ENCODE measurements around the gene ABI1. TPM values are rescaled to one million over a fixed set of nuclear protein-coding genes. Genes with fewer than 3 reads are reported as not detected.

ABI1 gene
- total RNA-seq, 1 experiment from 2014 or later, result 50.8 TPM

DNA sequence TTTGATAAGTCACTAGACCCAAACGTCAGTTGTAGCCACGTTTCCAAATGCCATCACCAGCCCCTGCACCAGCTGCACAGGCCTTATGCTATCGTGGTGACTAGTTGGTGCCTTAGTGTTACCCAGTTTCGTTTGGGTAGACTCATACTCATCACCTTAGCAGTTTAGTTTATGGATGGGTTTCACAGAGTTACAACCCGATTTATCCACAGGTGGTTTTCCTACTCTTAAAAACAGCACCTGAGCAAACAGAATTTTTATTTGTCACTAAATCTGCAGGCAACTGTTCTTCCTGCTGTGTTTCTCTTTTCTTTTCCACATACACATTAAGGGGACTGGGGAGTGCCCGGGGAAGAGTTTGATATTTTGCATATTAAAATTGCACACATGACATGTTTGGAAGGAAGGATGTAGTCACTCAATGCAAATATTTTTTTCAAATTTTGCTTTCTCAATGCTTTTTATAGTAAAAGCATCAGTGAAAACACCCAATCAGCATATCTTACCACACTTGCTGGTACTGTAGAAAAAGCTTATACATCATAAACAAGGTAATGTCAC is 121.6 kb downstream of the ABI1 start:
- POLR2A ChIA-PET (ENCODE audit: unreplicated experiment), result no interaction called here

DNA sequence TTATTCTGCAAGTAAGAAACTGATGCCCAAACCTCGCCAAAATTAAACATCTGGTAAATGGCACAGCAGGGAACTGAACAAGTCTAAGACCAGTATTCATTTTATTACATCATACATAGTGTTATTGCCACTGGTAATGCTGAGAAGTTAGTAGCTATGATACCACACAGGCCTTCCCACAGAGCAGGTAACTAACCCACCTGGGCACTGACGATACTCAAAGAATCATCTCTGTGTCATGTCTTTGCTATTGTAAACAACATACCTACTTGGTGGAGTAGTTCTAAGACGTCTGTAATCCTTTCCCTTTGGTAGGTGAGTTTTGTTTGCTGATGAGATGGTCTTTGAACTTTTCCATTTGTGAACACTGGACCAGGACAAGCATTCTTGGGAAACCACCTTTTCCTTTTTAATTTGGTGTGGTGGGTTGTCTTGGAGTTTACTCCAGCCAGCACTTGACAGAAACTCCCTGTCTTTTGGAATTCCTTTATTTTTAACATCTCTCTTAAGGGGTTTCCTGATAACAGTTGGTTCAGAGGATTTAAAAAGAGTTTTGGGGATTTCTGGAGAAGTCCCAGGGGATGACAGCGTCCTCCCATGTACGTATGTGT is 122.4 kb downstream of the ABI1 start:
- H3K9me3 ChIP-seq (ENCODE audit: insufficient read depth, low read depth), result no peaks in the 10 kb centered on the region
- H3K79me2 ChIP-seq (ENCODE audit: low read depth), result no peaks in the 10 kb centered on the region
- H3K9me2 ChIP-seq (ENCODE audit: insufficient read depth), result no peaks in the 10 kb centered on the region
- ChIA-PET POLR2A (ENCODE audit: unreplicated experiment) (no interaction called here), CTCF (no interaction called here)
- no peak overlapping the region for H3K4me3 ChIP-seq
- BruUV-seq (replicated peaks), result no TSS peak
- no peak for DNase-seq
- no peak for TF ChIP-seq EZH2 (IDR thresholded peaks at IDR 0.05; ENCODE audit: low read depth)
- TF ChIP-seq, protein P1, sequence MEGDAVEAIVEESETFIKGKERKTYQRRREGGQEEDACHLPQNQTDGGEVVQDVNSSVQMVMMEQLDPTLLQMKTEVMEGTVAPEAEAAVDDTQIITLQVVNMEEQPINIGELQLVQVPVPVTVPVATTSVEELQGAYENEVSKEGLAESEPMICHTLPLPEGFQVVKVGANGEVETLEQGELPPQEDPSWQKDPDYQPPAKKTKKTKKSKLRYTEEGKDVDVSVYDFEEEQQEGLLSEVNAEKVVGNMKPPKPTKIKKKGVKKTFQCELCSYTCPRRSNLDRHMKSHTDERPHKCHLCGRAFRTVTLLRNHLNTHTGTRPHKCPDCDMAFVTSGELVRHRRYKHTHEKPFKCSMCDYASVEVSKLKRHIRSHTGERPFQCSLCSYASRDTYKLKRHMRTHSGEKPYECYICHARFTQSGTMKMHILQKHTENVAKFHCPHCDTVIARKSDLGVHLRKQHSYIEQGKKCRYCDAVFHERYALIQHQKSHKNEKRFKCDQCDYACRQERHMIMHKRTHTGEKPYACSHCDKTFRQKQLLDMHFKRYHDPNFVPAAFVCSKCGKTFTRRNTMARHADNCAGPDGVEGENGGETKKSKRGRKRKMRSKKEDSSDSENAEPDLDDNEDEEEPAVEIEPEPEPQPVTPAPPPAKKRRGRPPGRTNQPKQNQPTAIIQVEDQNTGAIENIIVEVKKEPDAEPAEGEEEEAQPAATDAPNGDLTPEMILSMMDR (conservative IDR thresholded peaks at IDR 0.05), result no peak
- no peaks in the 10 kb centered on the region for H3F3A ChIP-seq (ENCODE audit: insufficient read depth, low read depth)
- no peaks in the 10 kb centered on the region for H3K36me3 ChIP-seq (ENCODE audit: low read depth)
- H3K4me1 ChIP-seq (replicated peaks; ENCODE audit: insufficient read depth), result no peaks in the 10 kb centered on the region
- no peak overlapping the region for H3K4me2 ChIP-seq
- H3K27ac ChIP-seq, result no peak overlapping the region
- no peak overlapping the region for H2AFZ ChIP-seq
- H4K20me1 ChIP-seq (ENCODE audit: insufficient read depth), result no peaks in the 10 kb centered on the region
- no peaks in the 10 kb centered on the region for H3K27me3 ChIP-seq (ENCODE audit: insufficient read depth, low read depth)
- intact Hi-C loops (cut with micrococcal nuclease; ENCODE audit: unreplicated experiment), result no loop called here

More for the DNA sequence above, 121.6 kb downstream of the ABI1 start:
- Histone ChIP-seq H3K4me2 (no peak overlapping the region), H4K20me1 (ENCODE audit: insufficient read depth) (no peaks in the 10 kb centered on the region), H3K4me3 (no peak overlapping the region), H3F3A (ENCODE audit: insufficient read depth, low read depth) (no peaks in the 10 kb centered on the region), H3K79me2 (ENCODE audit: low read depth) (no peaks in the 10 kb centered on the region), H3K9me2 (ENCODE audit: insufficient read depth) (no peaks in the 10 kb centered on the region), H3K4me1 (replicated peaks; ENCODE audit: insufficient read depth) (no peaks in the 10 kb centered on the region), H2AFZ (no peak overlapping the region), H3K27ac (no peak overlapping the region), H3K9me3 (ENCODE audit: insufficient read depth, low read depth) (no peaks in the 10 kb centered on the region), H3K36me3 (ENCODE audit: low read depth) (no peaks in the 10 kb centered on the region), H3K27me3 (ENCODE audit: insufficient read depth, low read depth) (no peaks in the 10 kb centered on the region)
- no TSS peak for BruUV-seq (replicated peaks)
- intact Hi-C loops (cut with micrococcal nuclease; ENCODE audit: unreplicated experiment), result no loop called here
- TF ChIP-seq, protein P1 (conservative IDR thresholded peaks at IDR 0.05), result no peak
- no peak for TF ChIP-seq EZH2 (IDR thresholded peaks at IDR 0.05; ENCODE audit: low read depth)
- no peak for DNase-seq
- CTCF ChIA-PET, result no interaction called here

DNA sequence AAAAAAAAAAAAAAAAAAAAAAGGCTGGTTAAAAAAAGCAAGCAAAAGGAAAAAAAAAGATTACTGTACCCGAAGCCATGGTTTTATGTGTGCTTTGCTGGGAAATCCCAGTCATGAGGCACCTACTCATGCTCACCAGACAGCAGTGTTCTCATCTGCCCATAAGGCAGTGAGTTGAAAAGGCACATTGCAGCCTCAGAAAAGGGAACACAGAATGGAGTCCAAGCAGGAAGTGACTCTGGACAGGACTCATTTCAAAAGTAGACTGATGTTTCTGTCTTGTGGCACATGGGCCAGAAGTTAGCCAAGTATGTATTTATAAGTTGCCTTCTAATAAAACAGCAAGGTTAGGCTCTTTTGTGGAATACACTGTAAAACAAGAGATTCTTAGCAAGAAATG is 123.0 kb downstream of the ABI1 start:
- Histone ChIP-seq H3K27ac (no peak overlapping the region), H2AFZ (no peak overlapping the region), H3K79me2 (ENCODE audit: low read depth) (no peaks in the 10 kb centered on the region), H3K4me1 (replicated peaks; ENCODE audit: insufficient read depth) (no peaks in the 10 kb centered on the region), H3K27me3 (ENCODE audit: insufficient read depth, low read depth) (no peaks in the 10 kb centered on the region), H3K4me2 (no peak overlapping the region), H3K9me2 (ENCODE audit: insufficient read depth) (no peaks in the 10 kb centered on the region), H3K36me3 (ENCODE audit: low read depth) (no peaks in the 10 kb centered on the region), H3K4me3 (no peak overlapping the region), H4K20me1 (ENCODE audit: insufficient read depth) (no peaks in the 10 kb centered on the region), H3F3A (ENCODE audit: insufficient read depth, low read depth) (no peaks in the 10 kb centered on the region), H3K9me3 (ENCODE audit: insufficient read depth, low read depth) (no peaks in the 10 kb centered on the region)
- ChIA-PET CTCF (no interaction called here), POLR2A (ENCODE audit: unreplicated experiment) (no interaction called here)
- no TSS peak for BruUV-seq (replicated peaks)
- TF ChIP-seq, protein P1 (conservative IDR thresholded peaks at IDR 0.05), result no peak
- TF ChIP-seq EZH2 (IDR thresholded peaks at IDR 0.05; ENCODE audit: low read depth), result no peak
- intact Hi-C loops (cut with micrococcal nuclease; ENCODE audit: unreplicated experiment), result no loop called here
- no peak for DNase-seq

All from PC-9 (cell line).